Measurements from ENCODE around the gene FAM78A.

Gene FAM78A

GRCh38 chr9:131239161-131239975 lies 36.9 kb downstream of the FAM78A start:
- no peak for DNase-seq (ENCODE audit: low read depth)
- TF ChIP-seq, protein P1, sequence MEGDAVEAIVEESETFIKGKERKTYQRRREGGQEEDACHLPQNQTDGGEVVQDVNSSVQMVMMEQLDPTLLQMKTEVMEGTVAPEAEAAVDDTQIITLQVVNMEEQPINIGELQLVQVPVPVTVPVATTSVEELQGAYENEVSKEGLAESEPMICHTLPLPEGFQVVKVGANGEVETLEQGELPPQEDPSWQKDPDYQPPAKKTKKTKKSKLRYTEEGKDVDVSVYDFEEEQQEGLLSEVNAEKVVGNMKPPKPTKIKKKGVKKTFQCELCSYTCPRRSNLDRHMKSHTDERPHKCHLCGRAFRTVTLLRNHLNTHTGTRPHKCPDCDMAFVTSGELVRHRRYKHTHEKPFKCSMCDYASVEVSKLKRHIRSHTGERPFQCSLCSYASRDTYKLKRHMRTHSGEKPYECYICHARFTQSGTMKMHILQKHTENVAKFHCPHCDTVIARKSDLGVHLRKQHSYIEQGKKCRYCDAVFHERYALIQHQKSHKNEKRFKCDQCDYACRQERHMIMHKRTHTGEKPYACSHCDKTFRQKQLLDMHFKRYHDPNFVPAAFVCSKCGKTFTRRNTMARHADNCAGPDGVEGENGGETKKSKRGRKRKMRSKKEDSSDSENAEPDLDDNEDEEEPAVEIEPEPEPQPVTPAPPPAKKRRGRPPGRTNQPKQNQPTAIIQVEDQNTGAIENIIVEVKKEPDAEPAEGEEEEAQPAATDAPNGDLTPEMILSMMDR (conservative IDR thresholded peaks at IDR 0.05; ENCODE audit: low read depth, low read length): no peak
- H3K4me3 ChIP-seq (ENCODE audit: low read length): no peak overlapping the region

GRCh38 chr9:131238402-131239021 lies 37.8 kb downstream of the FAM78A start:
- TF ChIP-seq, protein P1 (conservative IDR thresholded peaks at IDR 0.05; ENCODE audit: low read depth, low read length): no peak
- no peak for DNase-seq (ENCODE audit: low read depth)
- no peak overlapping the region for H3K4me3 ChIP-seq (ENCODE audit: low read length)

GRCh38 chr9:131237931-131238401 lies 38.3 kb downstream of the FAM78A start:
- TF ChIP-seq, protein P1 (conservative IDR thresholded peaks at IDR 0.05; ENCODE audit: low read depth, low read length): no peak
- no peak overlapping the region for H3K4me3 ChIP-seq (ENCODE audit: low read length)
- DNase-seq (ENCODE audit: low read depth): peak; percentile 62

GRCh38 chr9:131237291-131237690 lies 39.0 kb downstream of the FAM78A start:
- TF ChIP-seq, protein P1 (conservative IDR thresholded peaks at IDR 0.05; ENCODE audit: low read depth, low read length): no peak
- DNase-seq (ENCODE audit: low read depth): no peak
- no peak overlapping the region for H3K4me3 ChIP-seq (ENCODE audit: low read length)

DNA sequence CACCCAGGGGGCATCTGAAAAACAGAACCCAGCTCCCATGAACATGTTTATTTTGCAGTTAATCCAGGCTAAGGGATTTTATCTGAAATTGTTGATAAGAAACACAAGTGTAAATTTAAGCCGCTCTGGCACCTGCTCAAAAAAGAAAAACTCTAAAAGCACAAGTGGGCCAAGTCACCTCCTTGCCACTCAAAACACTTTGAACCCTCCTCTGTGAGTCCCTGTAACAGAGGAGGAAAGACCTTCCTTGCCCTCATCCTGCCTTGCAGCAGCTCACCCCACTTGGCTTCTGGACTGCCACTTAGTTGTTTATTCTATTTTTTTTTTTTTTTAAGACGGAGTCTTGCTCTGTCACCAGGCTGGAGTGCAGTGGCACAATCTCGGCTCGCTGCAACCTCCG lies 39.5 kb downstream of the FAM78A start:
- DNase-seq (ENCODE audit: low read depth): no peak
- no peak overlapping the region for H3K4me3 ChIP-seq (ENCODE audit: low read length)
- TF ChIP-seq, protein P1 (conservative IDR thresholded peaks at IDR 0.05; ENCODE audit: low read depth, low read length): no peak

- TF ChIP-seq, protein P1 (conservative IDR thresholded peaks at IDR 0.05; ENCODE audit: low read depth, low read length): no peak
- DNase-seq (ENCODE audit: low read depth): no peak
- H3K4me3 ChIP-seq (ENCODE audit: low read length): no peak overlapping the region
These were observed 40.1 kb downstream of the FAM78A start for GRCh38 chr9:131236161-131236560.

- no peak for DNase-seq (ENCODE audit: low read depth)
- H3K4me3 ChIP-seq (ENCODE audit: low read length): no peak overlapping the region
- TF ChIP-seq, protein P1 (conservative IDR thresholded peaks at IDR 0.05; ENCODE audit: low read depth, low read length): no peak
These were observed 40.8 kb downstream of the FAM78A start for GRCh38 chr9:131235480-131235851.
